ENCODE results near the gene CLEC4A. TPM values are rescaled to one million over a fixed set of nuclear protein-coding genes. Genes with fewer than 3 reads are reported as not detected.

The CLEC4A gene
- total RNA-seq, 1 experiment from 2014 or later = 0.37 TPM

GRCh38 chr12:8075935-8076334 lies 47.5 kb upstream of the CLEC4A start:
- H2BK15ac ChIP-seq (ENCODE audit: low read depth, low read length) = no peak overlapping the region
- no peak for DNase-seq
- no peaks in the 10 kb centered on the region for H3K27me3 Mint-ChIP-seq (ENCODE audit: low read depth)
- H2BK20ac ChIP-seq (ENCODE audit: low read depth, low read length, poor library complexity, severe bottlenecking) = no peak overlapping the region
- no peak overlapping the region for H2BK120ac ChIP-seq (ENCODE audit: low read depth, low read length, poor library complexity, severe bottlenecking)
- H2AK5ac ChIP-seq (ENCODE audit: insufficient read length, low read length) = no peak overlapping the region
- H3K4me2 ChIP-seq (ENCODE audit: insufficient read depth, insufficient read length, low read length) = no peak overlapping the region
- no peaks in the 10 kb centered on the region for H3K9me3 Mint-ChIP-seq
- H4K8ac ChIP-seq (replicated peaks; ENCODE audit: insufficient read length, low read depth, low read length) = no peak overlapping the region
- H3T11ph ChIP-seq (ENCODE audit: low read length) = no peak overlapping the region
- no peaks in the 10 kb centered on the region for H3K9me3 ChIP-seq (ENCODE audit: control insufficient read depth, low read depth, low read length)
- H3K4me1 Mint-ChIP-seq = peaks cover 16% of the 10 kb centered on the region in 2 experiments
- H3K56ac ChIP-seq (ENCODE audit: insufficient read length, low read depth, low read length) = no peak overlapping the region
- no peak overlapping the region for H3K14ac ChIP-seq (ENCODE audit: insufficient read depth, low read length)
- no peak overlapping the region for H4K5ac ChIP-seq (ENCODE audit: insufficient read length, low read depth, low read length)
- no peaks in the 10 kb centered on the region for H4K20me1 ChIP-seq (ENCODE audit: control insufficient read depth, insufficient read depth, insufficient read length)
- H4K91ac ChIP-seq (ENCODE audit: insufficient read length, low read depth, low read length) = no peak overlapping the region
- H3K4ac ChIP-seq (ENCODE audit: low read depth, low read length) = no peak overlapping the region
- no peaks in the 10 kb centered on the region; the same call in 1 of the 2 replicates for H3K4me1 ChIP-seq (ENCODE audit: insufficient read depth, low read length)
- no peaks in the 10 kb centered on the region for H3K23me2 ChIP-seq (ENCODE audit: insufficient read length, low read depth, low read length, poor library complexity, severe bottlenecking)
- no peak overlapping the region for H3K4me3 Mint-ChIP-seq
- H3K9ac ChIP-seq (ENCODE audit: extremely low read depth, insufficient read length, low read length) = no peak overlapping the region
- H3K18ac ChIP-seq (ENCODE audit: insufficient read length, low read depth, low read length) = no peak overlapping the region
- H3K27ac Mint-ChIP-seq = no peak overlapping the region
- no peak overlapping the region for H2BK5ac ChIP-seq (ENCODE audit: insufficient read length, low read length)
- H2AFZ ChIP-seq (ENCODE audit: low read length) = no peak overlapping the region
- H3K36me3 Mint-ChIP-seq (ENCODE audit: insufficient read depth in 1 of 3, low read depth in 3 of 3) = no peaks in the 10 kb centered on the region
- no peak for TF ChIP-seq CTCF (conservative IDR thresholded peaks at IDR 0.05)
- no peaks in the 10 kb centered on the region for H3K79me1 ChIP-seq (ENCODE audit: insufficient read depth, low read depth, low read length, poor library complexity, severe bottlenecking)
- no peak overlapping the region for H3K23ac ChIP-seq (ENCODE audit: insufficient read length, low read depth, low read length)
- no CpG with 5 or more reads among the region's 6 CpGs for WGBS (ENCODE audit: extremely low coverage, insufficient read length, low lambda C conversion rate)
- no peak overlapping the region for H3K27ac ChIP-seq (ENCODE audit: insufficient read length, low read depth, low read length)
- H2BK12ac ChIP-seq (ENCODE audit: insufficient read length, low read depth, low read length) = no peak overlapping the region
- H3K27me3 ChIP-seq (ENCODE audit: insufficient read depth, low read length) = no peaks in the 10 kb centered on the region
- H3K79me2 ChIP-seq (ENCODE audit: insufficient read depth, low read length) = no peaks in the 10 kb centered on the region
